ENCODE data around the gene CX3CR1.
"Not testable (repeated sequence)": the region's sequence is repeated elsewhere in the genome, so short reads cannot be mapped to it uniquely, and the experiment has no call there.

The CX3CR1 gene, protein sequence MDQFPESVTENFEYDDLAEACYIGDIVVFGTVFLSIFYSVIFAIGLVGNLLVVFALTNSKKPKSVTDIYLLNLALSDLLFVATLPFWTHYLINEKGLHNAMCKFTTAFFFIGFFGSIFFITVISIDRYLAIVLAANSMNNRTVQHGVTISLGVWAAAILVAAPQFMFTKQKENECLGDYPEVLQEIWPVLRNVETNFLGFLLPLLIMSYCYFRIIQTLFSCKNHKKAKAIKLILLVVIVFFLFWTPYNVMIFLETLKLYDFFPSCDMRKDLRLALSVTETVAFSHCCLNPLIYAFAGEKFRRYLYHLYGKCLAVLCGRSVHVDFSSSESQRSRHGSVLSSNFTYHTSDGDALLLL

DNA sequence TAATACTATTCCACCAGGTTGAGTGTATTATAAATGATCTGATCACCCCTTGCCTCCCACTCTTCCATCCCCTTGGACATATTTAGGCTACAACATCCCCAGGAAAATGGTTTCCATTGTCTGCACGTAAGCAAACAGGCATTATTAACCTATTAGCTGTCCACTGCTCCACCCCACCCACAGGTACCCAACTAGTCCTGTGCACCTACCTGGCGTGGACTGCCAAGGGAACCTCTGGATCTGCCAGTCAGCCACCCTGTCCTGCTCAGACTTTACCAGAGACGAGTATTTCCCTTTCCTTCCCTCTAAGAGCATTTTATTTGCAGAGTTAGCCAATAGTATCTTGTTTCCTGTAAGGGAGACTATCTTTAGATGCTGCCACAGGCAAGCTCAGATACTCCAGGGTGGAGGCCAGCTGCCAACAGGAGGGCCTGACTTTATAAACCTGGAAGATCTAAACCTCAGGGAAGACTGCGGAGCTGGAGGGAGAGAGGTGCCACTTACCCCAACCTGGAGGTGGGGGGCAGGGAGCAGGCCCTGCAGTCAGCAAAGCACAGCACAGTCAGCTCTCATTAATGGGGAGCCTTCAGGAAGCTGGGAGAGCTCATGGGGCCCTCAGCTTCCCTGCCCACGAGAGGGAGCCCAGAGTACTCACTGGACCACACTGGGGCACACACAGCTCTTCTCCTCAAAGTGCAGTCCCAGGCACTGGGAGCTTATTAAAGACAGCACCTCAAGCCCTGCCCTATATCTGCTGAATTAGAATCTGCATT lies at the start of gene CX3CR1:
Gene CX3CR1 (minus strand): TSS at position 292 of the 773 bp plus-strand sequence. CDS start 13,527 bp downstream, outside the sequence.
- DNase-seq (ENCODE audit: low spot score), result no peak

DNA sequence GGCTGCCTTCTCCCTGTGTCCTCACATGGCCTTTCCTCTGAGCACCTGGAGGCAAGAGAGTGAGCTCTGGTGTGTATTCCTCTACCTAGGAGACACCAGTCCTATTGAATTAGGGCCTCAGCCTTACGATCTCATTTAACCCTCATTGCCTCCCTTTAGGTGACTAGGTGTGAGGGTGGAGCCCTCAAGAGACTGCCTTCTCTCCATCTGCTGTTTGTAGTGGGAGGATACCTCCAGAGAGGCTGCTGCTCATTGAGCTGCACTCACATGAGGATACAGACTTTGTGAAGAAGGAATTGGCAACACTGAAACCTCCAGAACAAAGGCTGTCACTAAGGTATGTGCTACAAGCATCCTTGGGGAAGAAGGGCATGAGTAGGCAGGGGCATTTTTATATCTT lies 49.7 kb upstream of the CX3CR1 start, which contains the start of gene CCR8:
Gene CCR8 (plus strand): TSS at position 217 of the 400 bp plus-strand sequence. CDS start 2,623 bp downstream, outside the sequence.
- no peak for DNase-seq (ENCODE audit: low spot score)

DNA sequence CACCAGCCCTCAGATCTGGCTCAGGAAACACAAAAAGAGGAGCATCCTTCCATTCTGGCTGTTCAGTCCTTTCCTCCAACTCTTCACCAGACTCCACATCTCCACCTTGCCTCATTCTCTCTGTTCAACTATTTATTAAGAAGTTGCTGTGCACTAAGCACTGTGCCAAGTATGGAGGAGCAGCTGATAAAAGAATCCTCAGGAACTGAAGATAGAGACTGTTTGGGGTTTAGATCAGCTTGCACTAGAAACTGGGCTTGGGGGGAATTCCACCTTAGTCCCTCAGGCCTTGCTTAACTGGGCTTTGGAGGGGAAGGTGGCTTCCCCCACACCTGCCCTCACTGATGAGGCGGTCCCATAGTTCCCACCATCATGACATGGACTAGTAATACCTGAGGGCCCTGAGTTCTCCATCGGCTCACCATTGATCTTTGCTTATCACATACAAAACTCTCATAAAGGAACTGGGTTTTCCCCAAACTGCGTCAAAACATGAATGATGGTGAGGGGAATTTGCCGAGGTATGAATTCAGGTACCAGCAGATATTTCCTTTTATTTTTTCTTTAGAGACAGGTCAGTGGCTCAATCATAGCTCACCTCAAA lies 48.0 kb upstream of the CX3CR1 start:
- no peak for DNase-seq (ENCODE audit: low spot score)

DNA sequence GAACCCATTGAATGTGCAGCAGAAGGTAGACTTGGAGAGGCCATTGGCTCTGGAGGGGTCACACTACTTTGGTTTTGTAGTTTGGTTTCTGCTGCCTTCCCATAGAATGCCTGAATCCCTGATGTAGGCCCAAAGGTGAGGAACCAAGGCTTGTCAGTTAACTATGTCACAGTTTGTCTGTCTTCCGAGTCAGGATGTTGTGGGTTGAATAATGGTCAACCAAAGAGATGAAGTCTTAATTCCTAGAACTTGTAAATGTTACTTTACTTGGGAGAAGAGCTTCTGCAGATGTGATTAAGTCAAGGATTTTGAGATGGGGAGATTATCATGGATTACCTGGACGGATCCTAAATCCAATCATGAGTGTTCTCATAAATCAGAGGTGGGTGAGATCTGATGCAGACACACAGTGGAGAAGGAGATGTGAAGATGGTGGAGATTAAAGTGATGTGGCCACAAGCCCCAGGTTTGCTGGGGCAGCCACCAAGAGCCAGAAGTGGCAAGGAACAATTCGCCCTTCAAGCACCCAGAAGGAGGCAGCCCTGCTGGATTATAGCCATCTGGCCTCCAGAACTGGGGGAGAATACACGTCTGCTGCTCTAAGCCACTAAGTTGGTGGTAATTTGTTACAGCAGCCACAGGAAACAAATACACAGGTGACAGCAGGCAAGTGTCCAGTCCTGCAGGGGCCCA lies 47.4 kb upstream of the CX3CR1 start:
- DNase-seq (ENCODE audit: low spot score), result no peak

DNA sequence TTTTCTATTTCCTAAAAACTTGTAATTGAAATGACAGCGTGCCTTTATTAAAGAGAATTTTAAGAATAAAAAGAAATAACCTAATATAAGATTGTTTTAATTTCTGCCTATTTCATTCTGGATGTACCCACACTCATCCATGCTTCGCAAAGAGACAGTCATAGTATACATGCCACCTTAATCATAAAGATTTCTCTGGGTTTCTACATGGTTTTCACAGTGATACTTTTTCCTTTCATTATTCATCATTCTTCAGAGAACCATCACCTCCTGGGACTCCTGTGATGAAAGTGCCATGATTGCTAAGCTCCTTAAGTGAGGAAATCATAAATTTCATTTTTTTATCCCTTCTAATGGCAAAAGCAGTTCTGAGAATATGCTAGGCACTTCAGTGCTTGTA lies 45.4 kb upstream of the CX3CR1 start:
- no peak for DNase-seq (ENCODE audit: low spot score)

DNA sequence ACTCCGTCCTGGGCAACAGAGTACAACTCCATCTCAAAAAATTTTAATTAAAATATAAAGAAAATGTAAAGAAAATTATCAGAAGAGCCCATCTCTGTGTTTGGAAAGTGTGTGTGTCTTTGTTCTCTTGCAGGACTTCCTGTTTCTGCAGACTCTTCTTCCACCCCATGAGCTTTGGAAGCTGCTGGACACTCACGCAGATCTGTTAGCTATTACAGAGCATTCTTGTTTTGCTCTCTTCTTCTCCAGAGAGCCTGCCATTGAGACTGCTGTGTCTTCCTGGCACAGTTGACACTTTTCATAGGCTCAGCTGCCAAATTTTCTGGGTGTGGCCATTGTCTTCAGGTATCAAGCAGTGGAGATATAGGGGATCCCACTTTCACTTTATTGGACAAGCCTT lies 43.7 kb upstream of the CX3CR1 start:
- no peak for DNase-seq (ENCODE audit: low spot score)

DNA sequence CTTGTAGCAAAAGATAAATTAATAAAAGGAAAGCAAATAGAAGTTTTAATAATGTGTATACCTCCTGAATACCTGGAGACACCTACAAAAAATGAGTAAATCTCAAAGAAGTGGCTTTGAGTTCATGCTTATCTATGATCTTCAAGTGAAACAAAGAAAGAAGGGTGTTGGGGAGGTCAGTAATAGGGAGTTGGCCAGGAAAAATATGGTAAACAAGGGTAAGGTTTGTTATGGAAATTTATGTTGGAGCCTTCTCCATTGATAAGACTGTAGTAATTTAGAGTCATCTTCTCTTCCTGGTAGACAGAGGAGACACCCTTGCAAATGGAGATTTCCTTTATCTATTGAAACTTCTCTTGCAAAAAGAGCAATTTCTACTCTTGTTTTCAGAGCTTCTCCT lies 43.1 kb upstream of the CX3CR1 start:
- DNase-seq (ENCODE audit: low spot score), result no peak

DNA sequence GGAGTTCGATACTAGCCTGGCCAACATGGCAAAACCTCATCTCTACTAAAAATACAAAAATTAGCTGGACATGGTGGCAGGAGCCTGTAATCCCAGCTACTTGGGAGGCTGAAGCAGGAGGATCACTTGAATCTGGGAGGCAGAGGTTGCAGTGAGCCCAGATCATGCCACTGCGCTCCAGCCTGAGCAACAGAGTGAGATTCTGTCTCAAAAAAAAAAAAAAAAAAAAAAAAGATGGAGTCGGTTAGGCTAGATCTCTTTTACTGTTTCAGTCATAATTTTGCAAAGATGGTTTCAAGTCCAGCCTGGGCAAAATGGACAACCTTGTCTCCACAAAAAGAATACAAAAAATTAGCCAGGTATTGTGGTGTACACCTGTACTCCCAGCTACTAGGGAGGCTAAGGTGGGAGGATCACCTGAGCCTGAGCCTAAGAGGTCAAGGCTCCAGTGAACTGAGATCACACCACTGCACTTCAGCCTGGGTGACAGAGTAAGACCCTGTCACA lies 42.4 kb upstream of the CX3CR1 start:
- not testable (repeated sequence) for DNase-seq (ENCODE audit: low spot score)

DNA sequence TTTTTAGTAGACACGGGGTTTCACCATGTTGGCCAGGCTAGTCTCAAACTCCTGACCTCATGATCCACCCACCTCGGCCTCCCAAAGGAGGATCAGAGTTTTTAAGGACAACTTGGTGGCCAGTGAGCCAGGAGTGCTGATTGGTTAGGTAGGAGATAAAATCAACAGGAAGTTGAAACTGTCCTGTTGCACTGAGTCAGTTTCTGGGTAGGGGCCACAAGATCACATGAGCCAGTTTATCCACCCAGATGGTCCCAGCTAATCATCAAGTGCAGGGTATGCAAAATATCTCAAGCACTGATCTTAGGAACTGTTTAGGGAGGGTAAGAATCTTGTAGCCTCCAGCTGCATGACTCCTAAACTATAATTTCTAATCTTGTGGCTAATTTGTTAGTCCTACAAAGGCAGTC lies 41.7 kb upstream of the CX3CR1 start:
- not testable (repeated sequence) for DNase-seq (ENCODE audit: low spot score)

DNA sequence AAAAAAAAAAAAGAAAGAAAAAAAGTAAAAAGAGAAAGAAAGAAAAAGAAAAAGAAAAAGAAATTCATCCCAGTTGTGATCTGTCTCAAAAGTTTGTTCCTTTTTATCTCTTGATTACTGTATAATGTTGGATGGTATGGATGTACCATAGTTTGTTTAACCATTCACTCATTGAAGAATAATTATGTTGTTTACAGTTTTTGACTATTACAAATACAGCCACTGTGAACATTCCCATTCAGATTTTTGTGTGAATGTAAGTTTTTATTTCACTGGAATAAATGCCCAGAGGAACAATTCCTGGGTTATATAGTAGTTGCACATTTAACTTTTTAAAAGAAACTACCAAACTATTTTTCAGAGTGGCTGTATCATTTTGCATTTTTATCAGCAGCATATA lies 39.4 kb upstream of the CX3CR1 start:
- no peak for DNase-seq (ENCODE audit: low spot score)

DNA sequence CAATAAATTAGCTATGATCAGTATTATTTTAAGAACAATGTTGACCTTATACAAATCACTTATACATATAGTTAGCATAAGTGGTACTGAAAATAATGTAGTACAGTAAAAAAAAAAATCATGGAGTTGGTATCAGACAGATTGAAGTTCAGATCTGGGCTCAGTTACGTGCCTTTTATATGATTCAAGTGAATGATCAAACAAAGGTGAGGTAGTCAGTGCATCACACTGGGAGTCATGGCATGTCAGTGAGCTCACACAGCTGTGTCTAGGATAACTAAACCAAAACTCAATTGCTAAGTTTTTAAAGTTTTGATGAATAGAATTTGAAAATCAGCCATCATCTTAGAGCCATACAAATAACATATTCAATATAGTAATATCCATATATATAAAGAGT lies 38.5 kb upstream of the CX3CR1 start:
- DNase-seq (ENCODE audit: low spot score), result no peak

DNA sequence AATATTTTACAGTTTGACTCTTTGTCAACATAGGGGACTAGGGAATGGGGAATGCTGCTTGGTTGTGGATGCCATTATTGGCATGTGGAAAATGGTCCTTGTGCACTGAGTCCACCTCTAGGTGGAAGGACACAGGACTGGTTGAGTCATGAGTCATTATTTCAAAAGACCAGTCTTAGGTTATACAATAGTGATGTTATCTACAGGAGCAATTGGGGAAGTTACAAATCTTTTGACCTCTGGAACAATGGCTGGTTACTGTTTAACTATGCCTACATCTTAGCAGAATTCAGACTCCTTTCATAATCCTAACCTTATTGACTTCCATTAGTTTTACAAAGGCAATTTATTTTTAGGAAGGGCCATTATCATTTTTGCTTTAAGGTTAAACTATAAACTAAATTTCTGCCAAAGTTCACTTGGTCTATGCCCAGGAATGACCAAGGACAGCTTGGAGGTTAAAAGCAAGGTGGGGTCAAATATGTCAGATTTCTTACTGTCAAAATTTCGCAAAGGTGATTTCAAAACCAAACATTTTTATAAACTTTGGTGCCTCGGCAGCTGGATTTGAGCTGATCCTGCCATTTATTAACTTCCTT lies 37.8 kb upstream of the CX3CR1 start:
- DNase-seq (ENCODE audit: low spot score), result no peak

DNA sequence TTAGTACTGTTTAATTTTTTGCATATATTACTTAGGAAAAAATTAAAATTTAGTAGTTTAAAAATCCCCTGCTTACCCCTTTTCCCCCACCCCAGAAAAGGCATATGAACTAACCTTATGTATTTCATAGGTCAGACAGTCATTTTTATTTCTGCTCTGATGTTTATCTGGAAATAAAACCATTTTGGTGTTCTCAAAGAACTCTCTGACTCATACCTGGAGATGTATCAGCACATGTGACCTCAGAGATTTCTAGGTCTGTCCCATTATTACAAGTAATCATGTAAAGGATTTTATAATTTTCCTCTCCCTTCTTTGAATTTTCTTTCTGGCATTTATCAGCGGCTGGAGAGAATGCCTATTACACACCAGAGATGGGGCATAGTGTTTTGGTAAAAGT lies 35.6 kb upstream of the CX3CR1 start:
- DNase-seq (ENCODE audit: low spot score), result no peak

DNA sequence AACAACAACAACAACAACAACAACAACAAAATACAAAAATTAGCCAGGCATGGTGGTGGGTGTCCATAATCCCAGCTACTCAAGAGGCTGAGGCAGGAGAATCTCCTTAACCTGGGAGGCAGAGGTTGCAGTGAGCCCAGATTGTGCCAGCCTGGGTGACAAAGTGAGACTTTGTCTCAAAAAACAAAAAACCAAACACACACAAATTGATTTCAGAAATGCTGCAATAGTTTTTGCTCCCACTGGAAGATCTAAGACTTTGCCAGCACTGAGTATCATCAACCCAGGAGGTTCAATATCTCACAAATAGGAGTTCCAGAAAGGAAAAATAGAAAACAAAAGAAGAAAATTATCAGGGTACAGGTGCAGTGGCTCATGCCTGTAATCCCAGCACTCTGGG lies 33.5 kb upstream of the CX3CR1 start:
- no peak for DNase-seq (ENCODE audit: low spot score)

DNA sequence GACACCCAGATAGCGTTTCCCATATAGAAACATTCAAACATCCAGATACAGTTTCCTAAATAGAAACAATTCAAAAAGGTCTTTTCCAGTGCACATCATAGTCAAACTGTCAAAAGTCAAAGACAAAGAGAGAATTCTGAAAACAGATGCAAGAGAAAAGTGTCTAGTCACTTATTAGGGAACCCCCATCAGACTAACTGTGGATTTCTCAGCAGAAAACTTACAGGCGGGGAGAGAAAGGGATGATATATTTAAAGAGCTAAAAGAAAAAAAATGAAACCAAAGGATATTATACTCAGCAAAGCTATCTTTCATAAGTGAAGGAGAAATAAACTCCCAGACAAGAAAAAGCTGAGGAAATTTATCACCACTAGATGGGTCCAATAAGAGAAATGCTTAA lies 22.3 kb upstream of the CX3CR1 start:
- no peak for DNase-seq (ENCODE audit: low spot score)

DNA sequence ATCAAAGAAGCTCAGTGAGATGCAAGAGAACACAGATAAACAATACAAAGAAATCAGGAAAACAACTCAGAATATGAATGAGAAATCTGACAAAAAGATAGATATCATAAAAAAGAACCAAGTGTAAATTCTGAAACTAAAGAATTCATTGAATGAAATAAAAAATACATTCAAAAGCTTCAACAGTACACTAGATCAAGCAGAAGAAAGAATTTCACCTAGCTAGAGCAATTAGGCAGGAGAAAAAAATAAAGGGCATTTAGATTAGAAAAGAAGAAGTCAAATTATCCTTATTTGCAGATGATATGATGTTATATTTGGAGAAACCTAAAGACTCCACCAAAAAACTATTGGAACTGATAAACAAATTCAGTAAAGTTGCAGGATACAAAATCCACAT lies 19.4 kb upstream of the CX3CR1 start:
- DNase-seq (ENCODE audit: low spot score), result no peak

DNA sequence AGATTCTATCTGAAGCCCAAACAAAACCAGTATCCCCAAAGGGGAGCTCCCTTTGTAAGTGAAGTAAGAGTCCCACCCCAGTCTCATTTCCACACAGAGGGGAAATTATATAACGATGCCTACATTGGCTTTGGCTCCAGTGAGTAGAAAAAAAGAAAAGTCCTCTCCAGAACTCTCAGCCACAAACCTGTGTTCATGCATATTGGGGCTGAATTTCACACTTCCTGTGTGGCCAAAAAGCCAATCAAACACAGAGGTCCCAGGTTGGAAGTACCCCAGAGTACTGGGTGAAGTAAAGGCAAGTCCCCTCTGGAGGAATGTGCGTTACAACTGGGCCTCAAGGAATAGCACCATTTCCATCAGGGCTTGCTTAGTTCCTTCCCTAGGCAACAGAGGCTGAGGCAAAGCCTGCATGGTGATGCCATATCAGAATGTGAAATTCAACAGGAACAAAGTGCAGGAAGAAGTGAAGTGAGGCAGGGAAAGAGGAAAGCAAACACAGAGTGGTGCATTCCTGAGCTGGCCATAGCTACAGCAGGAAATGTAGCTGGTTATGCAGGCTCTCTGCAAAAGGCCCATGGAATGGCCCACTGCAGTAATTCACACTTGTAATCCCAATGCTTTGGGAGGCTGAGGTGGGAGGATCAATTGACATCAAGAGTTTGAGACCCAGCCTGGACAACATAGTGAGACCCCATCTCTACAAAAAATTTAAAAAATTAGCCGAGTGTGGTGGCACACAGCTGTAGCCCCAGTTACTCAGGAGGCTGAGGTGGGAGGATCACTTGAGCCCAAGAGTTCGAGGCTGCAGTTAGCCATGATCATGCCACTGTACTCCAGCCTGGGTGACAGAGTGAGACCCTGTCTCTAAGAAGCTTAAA lies 16.6 kb upstream of the CX3CR1 start:
- DNase-seq (ENCODE audit: low spot score), result no peak

DNA sequence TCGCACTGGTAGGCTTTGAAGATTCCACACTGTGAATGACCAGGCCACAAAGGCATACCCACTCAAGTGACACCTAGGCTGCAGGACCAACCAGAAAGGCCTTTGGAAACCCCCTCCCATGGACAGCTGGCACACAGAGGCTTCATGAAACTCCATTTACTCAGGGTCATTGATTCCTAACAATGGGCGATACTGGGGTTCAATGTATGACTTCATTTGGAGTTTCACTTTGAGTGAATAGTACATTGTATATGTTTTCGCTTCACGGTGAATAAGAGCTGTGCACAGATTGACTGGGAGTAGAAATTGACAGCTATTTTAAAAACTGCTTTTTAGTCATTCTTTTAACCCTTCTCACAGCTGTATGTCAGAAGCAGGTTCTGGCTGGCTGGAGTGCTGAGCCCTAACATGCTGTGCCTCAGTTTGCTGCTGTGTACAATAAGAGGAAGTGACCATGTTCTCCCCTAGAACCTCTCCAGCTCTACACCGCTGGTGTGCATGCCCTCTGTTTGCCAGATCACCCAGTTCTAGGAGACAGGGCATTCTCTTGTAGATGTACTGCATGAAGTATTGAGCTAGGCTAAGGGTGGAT lies 15.4 kb upstream of the CX3CR1 start:
- no peak for DNase-seq (ENCODE audit: low spot score)

DNA sequence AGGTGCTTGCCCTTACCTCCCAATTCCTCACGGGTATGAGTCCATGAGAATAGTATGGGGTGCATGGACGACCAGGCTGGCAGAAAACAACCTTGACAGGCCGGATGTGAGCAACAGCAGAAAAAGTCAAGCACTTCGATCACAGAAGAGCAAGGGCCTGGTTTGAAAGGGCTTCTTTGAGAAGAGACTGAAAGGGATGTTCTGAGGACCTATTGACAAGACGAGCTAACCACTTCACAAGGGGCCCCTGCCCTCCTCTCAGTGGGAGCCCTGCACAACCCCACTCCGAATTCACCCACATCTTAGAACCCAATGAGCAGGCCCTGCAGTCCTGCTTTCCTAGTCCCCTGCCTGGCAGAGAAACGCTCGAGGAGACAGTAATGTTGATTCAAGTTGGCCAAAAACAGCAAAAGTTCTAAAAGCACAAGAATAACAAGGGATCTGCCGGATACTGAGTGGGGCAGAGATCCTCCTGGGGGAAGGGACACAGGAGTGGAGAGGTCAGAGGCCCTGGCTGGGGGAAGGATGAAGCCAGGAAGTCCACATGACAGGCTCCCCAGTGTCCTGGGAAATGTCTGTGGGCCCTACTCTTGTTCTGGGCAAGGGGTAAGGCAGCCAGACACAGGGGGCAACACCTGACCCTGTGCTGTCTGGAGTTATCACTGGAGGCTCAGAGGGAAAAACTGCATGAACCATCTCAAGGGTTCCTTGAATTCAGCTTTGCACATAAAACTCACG lies 14.8 kb upstream of the CX3CR1 start:
- DNase-seq (ENCODE audit: low spot score), result no peak

DNA sequence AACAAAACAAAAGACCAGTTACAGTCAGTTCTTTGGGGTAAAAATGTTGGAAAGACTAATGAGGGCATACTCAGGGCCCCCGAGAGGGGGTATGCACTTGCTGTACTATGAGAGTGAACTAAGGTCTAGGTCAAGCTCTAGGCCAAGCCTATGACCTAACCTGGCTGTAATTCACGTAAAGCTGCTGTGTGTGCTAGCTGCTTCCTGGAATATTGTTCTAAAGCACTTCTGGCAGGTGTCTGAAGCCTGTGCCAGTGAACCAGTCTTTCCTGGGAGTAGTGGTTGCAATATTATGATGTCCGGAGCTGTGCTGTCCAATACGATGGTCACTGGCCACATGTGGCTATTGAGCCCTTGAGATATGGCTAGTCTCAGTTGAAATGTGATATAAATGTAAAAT lies 13.1 kb upstream of the CX3CR1 start:
- no peak for DNase-seq (ENCODE audit: low spot score)

All from putamen (tissue), 1 donor.